Measurements from ENCODE around the gene GIT2.
A peak's percentile ranks its signal among the peaks of the same experiment; 100 is the strongest.

DNA sequence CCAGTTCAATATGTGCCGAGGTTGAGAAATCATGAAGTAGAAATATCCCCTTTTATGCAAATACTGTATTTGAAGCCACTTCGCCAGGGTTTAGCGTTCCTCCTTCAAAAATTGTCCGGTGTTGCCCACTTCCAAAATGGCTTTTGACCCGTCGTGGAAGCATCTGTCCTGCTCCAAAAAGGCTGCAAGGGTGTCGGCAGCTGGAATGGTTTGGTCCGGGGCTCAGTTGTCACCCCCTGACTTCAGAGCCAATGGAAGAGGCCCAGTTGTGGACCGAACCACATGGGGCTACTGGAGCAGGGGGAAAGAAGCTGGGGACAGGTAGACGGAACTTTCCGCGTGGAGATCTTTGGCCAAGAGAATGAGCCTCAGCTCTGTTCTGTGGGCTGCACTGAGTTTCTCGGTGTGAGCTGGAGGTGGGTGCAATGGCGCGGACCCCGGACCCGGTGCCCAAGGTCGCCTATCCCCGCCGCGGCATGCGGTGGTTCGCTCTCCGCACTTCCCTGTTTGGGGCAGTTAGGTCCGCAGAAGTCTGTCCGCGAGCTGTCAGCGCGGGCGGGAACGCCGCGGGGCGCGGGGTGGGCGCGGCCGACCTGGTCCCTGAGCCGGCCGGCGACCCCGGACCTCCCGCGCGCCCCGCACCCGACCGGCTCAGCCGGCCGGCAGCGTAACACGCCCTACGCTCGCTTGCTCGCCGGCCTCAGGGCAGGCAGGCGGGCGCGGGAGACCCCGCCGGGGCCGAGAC lies 2.9 kb upstream of the GIT2 start, which contains the start of gene ANKRD13A:
- peak; percentile 94 for TF ChIP-seq POLR2AphosphoS5 (IDR thresholded peaks at IDR 0.05; ENCODE audit: low read depth, low read length)
- TF ChIP-seq POLR2A (IDR thresholded peaks at IDR 0.05; ENCODE audit: low read depth, low read length), result peak; percentile 98
